Activated CD8-positive, alpha-beta memory T cell treated with anti-CD3 and anti-CD28 coated beads, Interleukin-2, amount 50 U/mL, for 24 hours (primary cell): ENCODE measurements around the gene ANKRD33B.
"Not testable (repeated sequence)": the region's sequence is repeated elsewhere in the genome, so short reads cannot be mapped to it uniquely, and the experiment has no call there.

ENCODE experiments used
- DNase-seq: peaks from one replicate; pipeline ENCODE4 v3.0.0-alpha.2; 2020; ENCODE audit errors: extremely low read depth

Gene ANKRD33B

DNA sequence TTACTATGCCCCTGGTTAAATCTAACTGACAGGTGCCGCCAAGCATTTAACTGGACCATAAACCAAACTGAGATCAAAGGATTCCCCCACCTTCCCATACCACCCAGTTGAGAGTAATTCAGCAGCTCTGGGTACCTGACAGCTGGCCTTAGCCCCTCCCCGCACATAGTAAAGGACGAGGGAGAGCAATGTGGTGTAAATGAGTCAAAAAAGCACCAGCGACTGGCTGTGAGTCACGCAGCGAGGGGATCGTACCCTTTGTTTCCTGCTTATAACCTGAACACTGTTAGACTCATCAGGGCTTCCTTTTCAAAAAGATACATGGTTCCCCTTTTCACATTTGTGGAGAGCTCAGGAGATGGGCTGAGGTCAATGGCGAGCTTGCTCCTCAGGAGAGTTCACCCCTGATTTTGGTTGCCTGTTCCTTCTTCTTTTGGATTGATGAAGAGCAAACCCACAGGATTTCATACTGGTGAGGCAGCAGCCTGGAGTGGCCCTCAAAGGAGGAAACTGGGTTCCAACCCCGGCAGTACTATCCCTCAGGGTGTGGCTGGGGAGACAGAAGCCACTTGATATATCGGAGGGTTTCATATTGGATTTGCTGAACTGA is 71.5 kb downstream of the ANKRD33B start:
- peak; percentile 49 for DNase-seq

DNA sequence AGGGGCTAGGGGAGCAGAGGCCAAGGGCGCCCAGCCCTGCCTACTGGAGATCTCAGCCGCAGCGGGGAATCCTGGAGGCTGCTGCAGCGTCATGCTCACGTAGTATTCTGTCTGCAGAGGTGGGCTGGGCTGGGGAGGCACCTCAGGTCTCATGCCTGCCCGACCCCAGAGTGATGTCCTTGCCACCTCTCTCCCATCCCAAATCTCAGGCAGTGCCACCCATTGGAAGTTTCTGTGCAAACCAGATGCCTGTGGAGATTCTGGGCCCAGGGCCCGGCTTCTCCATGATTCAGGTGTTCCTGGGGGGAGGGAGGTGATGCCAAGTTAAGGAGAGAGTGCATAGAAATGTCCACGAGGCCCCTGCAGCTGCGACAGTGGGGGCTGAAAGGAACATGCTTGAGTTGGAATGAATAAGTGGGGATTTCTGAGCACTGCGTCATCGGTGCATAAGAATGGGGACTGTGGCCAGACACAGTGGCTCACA is 72.0 kb downstream of the ANKRD33B start:
- DNase-seq, result no peak

DNA sequence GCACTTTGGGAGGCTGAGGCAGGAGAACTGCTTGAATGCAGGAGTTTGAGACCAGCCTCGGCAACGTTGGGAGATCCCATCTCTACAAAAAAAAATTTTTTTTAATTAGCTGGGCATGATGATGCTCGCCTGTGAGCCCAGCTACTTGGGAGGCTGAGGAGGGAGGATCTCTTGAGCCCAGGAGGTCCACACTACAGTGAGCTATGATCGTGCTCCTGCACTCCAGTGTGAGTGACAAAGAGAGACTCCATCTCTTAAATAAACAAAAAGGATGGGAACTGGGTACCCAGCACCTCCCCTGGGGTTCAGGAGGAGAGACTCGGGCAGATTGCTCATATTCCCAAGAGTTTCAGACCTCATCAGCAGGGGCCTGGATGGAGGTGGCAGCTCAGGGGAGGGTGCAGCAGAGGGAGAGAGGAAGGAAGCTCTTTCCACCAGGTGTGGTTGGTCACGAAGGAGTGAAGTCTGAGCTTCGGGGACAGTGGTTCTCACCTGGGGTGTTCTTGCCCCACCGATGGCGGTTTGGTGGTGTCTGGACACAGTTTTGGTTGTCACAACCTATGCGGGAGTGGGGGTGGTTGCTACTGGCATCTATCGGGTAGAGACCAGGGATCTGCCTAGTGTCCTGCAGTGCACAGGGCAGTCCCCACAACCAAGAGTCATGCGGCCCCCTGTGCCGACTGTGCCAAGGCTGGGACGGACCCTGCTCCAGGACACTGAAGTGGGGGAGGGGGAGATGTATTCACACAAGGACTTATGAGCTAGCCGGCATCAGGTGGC is 72.7 kb downstream of the ANKRD33B start:
- no peak for DNase-seq

DNA sequence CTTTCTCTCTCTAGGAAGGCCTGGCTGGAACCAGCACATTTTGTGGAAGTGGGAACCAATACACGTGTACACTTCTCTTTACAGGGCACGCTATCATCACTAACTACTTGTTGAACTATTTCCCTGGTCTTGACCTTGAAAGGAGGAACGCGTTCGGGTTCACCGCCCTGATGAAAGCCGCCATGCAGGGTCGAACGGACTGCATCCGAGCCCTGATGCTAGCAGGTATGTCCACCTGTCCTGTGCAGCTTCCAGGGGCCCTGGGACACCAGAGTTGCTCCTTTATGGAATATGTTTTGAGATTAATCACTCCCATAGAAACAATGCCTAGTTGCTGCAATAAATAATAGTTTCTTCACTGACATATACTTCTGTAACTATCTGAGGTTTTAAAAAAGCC is 74.1 kb downstream of the ANKRD33B start:
- no peak for DNase-seq

DNA sequence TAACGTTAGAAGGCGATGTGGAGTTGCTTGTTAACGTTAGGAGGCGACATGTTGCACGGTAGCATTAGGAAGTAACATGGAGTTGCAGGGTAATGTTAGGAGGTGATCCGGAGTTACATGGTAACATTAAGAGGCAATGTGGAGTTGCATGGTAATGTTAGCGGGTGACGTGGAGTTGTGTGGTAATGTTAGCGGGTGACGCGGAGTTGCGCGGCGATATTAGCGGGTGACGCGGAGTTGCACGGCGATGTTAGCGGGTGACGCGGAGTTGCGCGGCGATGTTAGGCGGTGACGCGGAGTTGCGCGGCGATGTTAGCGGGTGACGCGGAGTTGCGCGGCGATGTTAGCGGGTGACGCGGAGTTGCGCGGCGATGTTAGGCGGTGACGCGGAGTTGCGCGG is 74.9 kb downstream of the ANKRD33B start:
- not testable (repeated sequence) for DNase-seq

DNA sequence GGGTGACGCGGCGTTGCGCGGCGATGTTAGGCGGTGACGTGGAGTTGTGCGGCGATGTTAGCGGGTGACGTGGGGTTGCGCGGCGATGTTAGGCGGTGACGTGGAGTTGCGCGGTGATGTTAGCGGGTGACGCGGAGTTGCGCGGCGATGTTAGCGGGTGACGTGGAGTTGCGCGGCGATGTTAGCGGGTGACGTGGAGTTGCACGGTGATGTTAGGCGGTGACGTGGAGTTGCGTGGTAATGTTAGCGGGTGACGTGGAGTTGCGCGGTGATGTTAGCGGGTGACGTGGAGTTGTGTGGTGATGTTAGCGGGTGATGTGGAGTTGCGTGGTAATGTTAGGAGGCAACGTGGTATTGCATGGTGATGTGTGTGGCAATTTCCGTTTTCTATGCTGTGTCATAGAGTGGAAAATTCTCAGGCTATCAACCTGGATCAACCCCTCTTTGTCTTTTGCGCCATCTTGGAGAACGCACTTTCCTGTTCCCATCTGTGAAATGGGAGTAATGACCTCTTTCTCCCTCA is 76.0 kb downstream of the ANKRD33B start:
- DNase-seq, result no peak

DNA sequence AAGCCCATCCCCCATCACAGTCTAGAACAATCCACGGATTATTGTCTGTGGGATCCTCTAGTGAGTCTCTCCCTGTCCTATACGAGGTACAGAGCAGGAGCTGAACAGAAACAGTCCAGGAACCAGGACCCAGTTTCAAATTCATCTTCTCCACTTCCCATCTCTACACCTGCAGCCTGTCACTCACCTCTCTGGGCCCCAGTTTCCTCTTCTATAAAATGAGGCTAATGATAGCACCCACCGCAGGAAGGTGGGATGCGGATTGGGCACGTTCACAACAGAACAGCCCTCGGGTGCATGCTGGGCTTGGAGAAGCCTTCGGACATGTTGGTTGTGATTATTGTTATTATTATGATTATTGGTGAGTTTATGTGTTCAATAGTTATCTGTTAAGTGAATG is 78.5 kb downstream of the ANKRD33B start:
- DNase-seq, result no peak

DNA sequence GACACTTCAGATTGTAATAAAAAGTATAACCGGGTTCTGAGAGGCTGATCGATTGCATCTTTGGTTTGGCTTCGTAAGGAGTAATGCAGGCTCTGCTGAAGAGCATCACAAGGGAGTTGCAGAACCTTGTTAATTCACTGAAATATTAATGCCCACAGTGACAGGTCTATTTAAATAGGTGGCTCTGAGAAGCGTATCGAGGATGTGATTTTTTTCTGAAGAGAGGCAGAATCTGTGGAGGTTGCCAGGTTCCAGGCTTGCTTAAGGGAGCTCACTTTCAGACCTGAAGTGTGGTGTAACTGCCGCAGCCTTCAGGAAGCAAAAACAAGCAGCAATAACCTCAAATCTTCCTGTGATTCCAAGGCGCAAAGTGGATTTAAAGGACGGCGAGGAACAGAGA is 80.3 kb downstream of the ANKRD33B start:
- DNase-seq, result no peak

DNA sequence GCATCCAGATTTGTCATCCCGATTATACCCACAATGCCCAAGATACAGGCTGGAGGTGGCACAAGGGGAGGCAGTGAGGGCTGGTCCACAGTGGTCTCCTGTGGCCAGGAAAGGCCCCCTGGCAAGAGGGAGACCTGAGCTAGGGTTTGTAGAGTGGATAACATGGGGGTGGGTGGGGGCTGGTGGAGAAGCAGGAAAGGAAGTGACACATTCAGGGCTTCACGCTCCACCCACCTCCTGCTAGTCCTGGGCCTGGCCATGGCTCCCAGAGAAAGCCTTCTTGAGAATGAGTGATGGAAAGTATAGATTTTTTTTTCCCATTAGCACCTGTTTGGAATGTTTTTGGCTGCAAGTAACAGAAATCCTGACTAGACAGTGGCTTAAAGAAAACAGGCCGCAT is 81.3 kb downstream of the ANKRD33B start:
- DNase-seq, result no peak

DNA sequence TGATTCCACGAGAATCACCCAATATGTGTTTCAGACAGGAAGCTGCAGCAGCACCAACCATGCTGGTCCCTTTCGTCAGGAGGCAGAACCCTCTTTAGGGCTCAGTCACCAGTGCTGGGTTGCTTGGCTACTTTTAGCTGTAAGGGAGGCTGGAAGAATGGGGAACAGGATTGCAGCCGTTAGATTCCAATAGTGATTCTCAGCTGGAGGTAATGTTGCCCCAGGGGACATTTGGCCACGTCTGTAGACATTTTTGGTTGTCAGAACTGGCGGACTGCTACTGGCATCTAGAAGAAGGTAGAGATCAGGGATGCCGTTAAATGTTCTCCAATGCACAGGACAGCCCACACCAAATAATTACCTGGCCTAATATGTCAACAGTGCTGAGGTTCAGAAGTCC is 81.8 kb downstream of the ANKRD33B start:
- DNase-seq, result no peak

DNA sequence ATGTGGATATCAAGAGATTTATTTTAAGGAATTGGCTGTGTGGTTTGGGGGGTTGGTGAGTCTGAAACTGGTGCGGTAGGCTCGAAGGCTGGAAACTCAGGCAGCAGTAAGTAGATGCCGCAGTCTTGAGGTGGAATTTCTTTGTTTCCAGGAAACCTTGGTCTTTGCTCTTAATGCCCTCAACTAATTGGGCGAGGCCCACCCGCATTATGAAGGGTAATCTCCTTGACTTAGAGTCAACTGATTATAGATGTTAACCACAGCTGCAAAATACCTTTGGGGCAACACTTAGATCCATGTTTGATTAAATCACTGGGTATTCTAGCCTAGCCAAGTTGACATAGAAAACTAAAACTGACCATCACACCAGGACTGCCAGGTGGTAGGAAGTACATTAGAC is 83.8 kb downstream of the ANKRD33B start:
- DNase-seq, result no peak

DNA sequence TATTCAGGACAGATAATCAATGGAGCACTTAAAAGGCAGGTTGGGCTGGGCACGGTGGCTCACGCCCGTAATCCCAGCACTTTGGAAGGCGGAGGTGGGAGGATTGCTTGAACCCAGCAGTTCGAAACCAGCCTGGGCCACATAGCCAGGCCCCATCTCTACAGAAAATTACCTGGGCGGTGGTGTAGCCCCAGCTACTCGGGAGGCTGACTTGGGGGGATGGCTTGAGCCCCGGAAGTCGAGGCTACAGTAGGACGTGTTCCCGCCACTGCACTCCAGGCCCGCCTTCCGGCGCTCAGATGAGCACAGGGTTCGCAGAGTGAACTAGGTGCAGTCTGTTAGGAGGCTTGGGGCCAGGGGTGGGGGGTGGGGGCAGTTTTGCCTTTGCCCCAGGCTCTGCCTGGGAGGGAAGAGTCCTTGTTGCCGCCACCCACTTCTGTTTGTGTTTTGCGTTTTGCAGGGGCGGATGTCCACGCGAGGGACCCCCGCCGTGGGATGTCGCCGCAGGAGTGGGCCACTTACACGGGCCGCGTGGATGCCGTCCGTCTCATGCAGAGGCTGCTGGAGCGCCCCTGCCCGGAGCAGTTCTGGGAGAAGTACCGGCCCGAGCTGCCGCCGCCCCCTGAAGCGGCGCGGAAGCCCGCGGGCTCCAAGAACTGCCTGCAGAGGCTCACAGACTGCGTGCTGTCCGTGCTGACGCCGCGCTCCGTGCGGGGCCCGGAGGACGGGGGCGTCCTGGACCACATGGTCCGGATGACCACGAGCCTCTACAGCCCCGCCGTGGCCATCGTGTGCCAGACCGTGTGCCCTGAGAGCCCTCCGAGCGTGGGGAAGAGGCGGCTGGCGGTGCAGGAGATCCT is 85.2 kb downstream of the ANKRD33B start:
- DNase-seq, result no peak

DNA sequence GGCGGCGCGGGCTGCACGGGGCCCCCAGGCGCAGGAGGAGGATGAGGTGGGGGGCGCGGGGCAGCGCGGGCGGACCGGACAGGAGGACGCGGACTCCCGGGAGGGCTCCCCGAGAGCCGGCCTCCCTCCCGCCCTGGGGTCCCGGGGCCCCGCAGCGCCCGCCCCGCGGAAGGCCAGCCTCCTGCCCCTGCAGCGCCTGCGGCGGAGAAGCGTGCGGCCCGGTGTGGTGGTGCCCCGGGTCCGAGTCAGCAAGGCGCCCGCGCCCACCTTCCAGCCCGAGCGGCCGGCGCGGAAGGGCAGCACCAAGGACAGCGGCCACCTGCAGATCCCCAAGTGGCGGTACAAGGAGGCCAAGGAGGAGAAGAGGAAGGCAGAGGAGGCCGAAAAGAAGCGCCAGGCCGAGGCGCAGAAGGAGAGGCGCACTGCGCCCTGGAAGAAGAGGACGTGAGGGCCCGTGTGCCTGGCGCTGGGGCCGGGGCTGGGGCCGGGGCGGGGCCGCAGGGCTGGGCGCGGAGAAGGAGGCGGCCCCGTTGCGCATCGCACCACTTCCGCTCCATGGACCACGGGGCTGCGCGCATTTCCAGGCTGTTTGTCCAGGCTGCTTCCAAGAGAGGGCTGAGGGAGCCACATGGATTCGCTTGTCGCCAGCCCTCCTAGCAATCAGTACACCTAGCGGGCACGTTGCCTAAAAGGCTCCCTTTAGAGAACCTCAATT is 86.0 kb downstream of the ANKRD33B start:
- no peak for DNase-seq

DNA sequence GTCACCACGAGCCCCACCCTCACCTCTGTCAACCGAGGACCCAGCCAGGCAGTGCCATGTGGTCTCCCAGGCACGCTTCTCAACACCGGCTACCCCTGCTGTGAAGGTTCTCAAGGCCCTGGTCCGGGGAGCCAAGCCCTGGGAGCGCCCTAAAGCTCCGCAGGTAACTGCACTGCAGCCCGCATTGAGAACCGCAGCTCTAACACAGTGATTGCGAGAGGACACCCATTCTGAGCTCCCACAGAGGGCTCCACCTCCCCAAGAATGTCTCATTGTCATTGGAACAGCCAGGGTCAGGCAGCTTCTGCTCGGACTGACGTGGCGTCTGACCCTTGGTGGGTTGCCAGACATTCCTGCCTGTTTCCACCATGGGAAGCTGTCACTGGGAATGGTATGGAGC is 88.3 kb downstream of the ANKRD33B start:
- no peak for DNase-seq

DNA sequence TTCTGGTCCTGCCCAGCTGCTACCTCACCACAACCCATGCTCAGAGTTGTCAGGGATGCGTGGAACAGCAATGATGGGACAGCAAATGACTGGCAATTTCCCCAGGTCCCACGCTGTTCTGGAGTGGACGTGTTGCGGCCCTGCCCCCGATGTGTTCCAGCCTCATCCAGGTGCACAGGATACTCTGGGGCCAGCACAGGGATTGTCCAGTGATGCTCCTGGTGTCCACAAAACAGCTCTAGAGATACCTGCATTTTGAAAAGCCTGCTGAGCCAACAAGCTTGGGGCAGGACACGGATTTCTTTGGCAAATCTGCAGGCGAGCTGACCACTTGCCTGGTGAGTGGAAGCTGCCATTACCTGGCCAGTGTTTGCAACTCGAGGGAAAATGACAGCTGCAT is 88.7 kb downstream of the ANKRD33B start:
- DNase-seq, result no peak

DNA sequence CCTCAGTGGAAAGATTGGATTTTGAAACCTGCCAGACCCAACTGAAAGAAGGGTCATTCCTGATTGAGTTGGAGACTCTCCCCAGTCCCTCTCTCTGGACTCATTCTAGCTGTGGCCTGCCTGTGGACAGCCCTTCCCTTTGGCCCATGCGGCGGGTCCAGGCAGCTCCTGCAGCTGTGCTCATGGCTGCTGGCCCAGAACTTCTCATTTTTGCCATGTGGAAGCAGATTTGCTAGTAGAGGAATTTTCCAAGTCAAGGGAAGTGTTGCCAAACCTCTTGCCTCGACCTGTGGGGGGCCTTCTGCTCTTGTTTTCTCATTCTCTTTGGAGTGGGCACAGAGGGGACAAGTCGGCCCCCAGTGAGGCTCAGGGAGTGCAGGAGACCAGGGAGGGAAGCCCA is 89.2 kb downstream of the ANKRD33B start:
- DNase-seq, result no peak

DNA sequence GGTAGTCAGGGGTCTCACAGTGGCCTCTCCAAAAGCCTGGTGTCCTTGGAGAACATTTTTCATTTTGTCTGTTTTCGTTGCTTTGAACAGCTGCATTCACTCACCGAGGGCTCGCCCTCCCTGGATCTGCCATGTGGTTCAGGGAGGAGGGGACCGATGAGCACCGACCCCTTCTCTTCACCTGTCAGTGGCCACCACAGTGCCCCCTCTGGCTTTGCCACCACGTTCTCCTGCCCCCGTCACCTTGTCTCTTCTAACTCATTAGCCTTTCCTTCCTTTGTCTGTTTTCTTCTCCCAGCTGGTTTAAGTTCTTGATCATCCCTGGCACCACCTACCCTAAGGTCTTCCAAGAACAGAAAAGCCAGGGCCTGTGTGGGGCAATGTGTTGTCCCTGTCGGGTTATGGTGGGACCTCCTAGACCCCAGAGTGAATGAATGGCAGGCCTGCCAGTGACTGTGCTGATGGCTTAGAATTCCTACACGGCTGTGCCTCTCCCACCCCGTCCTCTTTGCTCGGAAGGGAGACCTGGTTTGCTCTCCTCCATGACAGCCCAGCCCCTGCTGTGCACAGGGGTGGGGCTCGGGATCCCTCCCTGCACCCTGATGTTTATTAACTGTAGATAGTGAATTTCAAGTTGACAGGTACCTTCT is 90.0 kb downstream of the ANKRD33B start:
- DNase-seq, result no peak

DNA sequence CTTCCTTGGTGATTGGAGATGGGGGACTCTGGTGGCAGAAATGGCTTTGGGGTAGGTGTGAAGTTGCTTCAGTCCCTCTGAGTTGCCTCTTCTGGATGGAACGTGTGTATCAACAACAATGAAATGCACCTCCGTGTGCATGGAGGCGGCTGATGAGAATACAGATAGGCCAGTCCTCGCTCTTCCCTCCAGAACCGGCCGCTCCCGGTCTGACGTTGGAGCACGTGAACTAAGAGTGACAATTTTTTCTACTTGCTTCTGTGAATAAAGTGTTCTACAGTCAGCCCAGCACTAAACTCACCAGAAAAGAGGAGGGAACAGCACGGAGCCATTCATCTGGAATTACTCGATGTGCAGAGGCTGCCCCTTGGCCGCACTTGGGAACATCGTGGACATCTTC is 90.7 kb downstream of the ANKRD33B start:
- DNase-seq, result no peak

DNA sequence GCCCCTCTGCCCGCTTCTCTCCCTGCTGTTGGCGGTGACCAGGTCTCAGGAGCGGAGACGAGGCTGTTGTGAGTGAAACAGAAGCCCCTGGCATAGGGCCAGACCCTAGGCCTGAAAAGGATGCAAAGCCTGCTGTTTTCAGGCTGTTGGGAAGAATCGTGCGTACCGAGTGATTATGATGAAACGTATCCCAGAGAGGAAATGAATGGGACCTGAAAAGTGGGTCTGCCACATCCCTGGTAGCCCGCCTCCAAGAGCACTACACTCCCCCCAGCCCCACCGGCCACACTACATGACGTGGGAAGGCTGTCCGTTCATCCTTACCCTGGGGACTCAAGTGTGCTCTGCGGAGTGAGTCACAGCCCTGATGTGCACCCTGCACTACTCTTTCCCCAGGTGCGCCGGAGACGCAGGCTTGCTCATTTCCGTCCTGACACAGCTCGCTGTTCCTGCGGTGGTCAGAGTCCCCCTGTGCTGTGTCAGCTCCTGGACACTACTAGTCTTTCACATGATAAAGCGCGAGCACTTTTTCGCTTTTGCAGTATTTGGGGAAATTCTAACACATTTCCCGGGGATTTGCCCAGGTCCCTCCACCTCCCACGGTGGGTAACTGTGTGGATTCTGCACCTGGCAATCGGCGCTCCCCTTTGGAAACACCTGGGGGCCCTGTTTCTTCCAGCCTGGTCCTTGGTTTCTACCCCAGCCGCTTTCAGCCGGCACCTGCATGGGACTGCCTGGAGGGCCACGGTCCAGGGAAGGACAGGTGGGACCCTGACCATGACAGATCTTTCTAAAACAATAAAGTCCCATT is 91.5 kb downstream of the ANKRD33B start:
- DNase-seq, result no peak
